Mucosa of stomach (tissue), 1 donor: ENCODE results near the gene RARRES1.

Source experiments
- H3K27me3 ChIP-seq: one replicate; pipeline ENCODE4 v1.7.0; 2013; ENCODE audit warnings: mild to moderate bottlenecking, low read length; ENCODE audit not compliant: control insufficient read depth, insufficient read depth
- H3K36me3 ChIP-seq: one replicate; pipeline ENCODE4 v1.7.0; 2013; ENCODE audit warnings: low read length; ENCODE audit not compliant: control insufficient read depth, insufficient read depth
- H3K4me1 ChIP-seq: one replicate; pipeline ENCODE4 v1.7.0; 2013; ENCODE audit warnings: mild to moderate bottlenecking, low read length; ENCODE audit not compliant: control insufficient read depth, insufficient read depth
- H3K4me3 ChIP-seq: one replicate; pipeline ENCODE4 v1.7.0; 2013; ENCODE audit warnings: low read length
- H3K9ac ChIP-seq: one replicate; pipeline ENCODE4 v1.7.0; 2013; ENCODE audit warnings: mild to moderate bottlenecking, low read length, moderate library complexity
- H3K9me3 ChIP-seq: one replicate; pipeline ENCODE4 v1.7.0; 2013; ENCODE audit warnings: mild to moderate bottlenecking, low read length, moderate library complexity; ENCODE audit not compliant: control insufficient read depth
- donor health status: Pancreatic carcinoma.

Gene RARRES1

GRCh38 chr3:158771577-158771976 is 39.3 kb upstream of the RARRES1 start:
- no peak overlapping the region for H3K4me3 ChIP-seq
- no peaks in the 10 kb centered on the region for H3K36me3 ChIP-seq
- no peaks in the 10 kb centered on the region for H3K27me3 ChIP-seq
- H3K4me1 ChIP-seq = peaks cover 11% of the 10 kb centered on the region
- no peaks in the 10 kb centered on the region for H3K9me3 ChIP-seq
- no peak overlapping the region for H3K9ac ChIP-seq

GRCh38 chr3:158770741-158771350 is 38.6 kb upstream of the RARRES1 start:
- Histone ChIP-seq H3K4me3 (no peak overlapping the region), H3K9ac (no peak overlapping the region), H3K36me3 (no peaks in the 10 kb centered on the region), H3K27me3 (no peaks in the 10 kb centered on the region), H3K4me1 (peaks cover 11% of the 10 kb centered on the region), H3K9me3 (no peaks in the 10 kb centered on the region)

DNA sequence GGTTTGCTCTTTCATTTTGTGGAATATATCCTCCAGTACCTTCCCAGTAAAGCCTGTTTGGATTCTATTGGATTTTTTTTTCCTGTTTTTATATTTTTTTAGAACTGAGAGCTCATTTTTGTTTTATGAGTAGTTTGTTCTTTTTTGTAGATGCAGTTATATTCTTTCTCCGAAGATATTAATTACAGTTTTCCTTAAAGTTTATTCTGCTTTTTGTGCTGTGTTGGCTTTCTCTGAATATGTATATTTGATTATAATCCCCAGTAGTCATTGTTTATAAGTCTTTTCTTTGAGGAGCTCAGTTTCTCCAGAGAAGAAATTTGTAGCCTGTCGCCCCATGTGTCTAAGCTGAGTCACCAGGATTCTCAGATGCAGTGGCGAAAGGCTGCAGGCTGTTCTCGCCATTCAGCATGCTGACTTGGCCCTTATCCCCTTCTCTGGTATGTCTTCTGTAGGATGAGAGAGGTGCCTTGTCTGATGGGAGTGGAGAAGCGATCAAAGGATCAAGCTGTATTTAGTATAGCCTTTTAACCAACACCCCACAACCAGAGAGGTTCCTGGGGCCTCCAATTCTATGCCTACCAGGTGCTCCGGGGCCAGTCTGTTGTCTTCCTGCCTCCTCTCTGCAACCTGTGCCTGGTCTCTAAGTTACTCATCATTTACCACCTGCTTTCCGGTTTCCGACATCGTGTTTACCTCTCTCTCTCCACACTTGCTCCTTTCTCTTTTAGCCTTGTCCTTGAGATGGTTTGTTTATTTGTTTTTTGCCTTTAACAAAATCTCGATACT is 37.9 kb upstream of the RARRES1 start:
- no peaks in the 10 kb centered on the region for H3K9me3 ChIP-seq
- H3K4me1 ChIP-seq = peaks cover 11% of the 10 kb centered on the region
- no peaks in the 10 kb centered on the region for H3K36me3 ChIP-seq
- H3K4me3 ChIP-seq = no peak overlapping the region
- H3K9ac ChIP-seq = no peak overlapping the region
- H3K27me3 ChIP-seq = no peaks in the 10 kb centered on the region

DNA sequence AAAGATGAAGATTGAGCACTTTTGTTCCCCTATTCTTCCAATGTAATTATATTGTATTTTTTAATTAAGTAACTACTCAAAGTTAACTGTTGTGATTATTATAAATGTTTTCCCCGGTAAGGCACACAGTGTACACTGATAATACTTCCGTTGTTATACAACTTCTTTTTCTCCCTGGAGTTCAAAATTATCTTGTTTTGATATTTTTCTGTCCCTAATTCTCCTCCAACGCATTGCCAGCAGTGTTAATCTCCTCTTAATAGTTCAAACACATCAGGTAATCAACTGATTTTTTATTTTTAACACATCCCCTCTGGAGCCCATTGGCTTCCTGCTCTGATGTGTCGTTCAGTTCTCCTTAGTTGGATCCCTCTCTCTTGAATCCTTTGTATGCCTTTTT is 37.3 kb upstream of the RARRES1 start:
- Histone ChIP-seq H3K4me1 (peaks cover 11% of the 10 kb centered on the region), H3K9me3 (no peaks in the 10 kb centered on the region), H3K36me3 (no peaks in the 10 kb centered on the region), H3K27me3 (no peaks in the 10 kb centered on the region), H3K9ac (no peak overlapping the region), H3K4me3 (no peak overlapping the region)

DNA sequence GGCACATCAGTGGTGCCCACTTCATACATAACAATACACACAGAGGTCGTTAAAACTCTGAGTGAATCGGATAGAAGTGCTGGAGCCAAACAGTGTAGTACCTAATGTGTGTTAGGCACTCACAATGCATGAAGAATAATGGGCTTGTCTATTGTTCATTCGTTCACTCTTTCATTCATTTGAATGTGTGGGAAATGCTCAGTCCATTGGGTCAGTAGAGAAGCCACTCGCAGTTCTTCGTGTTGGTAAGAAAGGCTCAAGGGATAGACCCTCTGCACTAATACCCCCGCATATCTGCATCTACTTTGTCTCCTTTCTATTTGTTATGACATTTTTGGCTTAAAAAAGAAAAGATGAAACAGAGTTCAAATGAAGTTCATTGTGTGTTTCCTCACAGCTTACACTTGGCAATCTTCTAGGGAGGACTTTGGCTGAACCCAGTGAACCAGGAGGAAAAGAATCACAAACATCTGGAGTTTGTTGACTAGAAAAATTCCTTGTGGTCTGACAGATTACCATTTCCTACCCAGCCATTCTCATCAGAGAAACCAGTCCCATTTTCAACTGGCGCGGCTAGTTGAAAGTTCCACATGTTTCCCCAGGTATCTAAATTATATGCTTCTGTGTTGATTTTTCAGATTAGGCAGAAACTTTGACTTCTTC is 36.8 kb upstream of the RARRES1 start:
- no peak overlapping the region for H3K4me3 ChIP-seq
- H3K27me3 ChIP-seq = no peaks in the 10 kb centered on the region
- peaks cover 11% of the 10 kb centered on the region for H3K4me1 ChIP-seq
- H3K9me3 ChIP-seq = no peaks in the 10 kb centered on the region
- no peaks in the 10 kb centered on the region for H3K36me3 ChIP-seq
- no peak overlapping the region for H3K9ac ChIP-seq

DNA sequence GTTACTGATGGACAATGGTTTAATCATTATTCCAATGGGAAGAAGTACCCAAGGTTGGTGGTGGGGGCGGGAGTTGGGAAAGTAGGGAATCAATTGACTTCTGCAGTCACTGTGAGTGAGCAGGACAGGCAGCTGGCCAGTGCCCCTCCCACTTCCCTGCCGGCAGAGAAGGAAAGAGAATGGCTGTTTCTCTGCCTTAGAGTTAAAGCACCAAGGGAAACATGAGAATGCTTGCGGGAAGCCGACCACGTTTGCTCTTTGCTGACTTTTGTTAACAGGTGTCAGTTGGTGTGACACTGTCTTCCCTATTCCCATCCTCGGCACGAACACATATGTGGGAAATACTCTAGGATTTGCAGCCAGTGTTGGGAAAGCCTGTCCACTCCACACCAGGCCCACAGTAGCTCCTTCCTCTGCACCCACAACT is 36.1 kb upstream of the RARRES1 start:
- no peak overlapping the region for H3K4me3 ChIP-seq
- H3K36me3 ChIP-seq = no peaks in the 10 kb centered on the region
- no peaks in the 10 kb centered on the region for H3K9me3 ChIP-seq
- H3K9ac ChIP-seq = no peak overlapping the region
- no peaks in the 10 kb centered on the region for H3K27me3 ChIP-seq
- H3K4me1 ChIP-seq = peaks cover 11% of the 10 kb centered on the region

DNA sequence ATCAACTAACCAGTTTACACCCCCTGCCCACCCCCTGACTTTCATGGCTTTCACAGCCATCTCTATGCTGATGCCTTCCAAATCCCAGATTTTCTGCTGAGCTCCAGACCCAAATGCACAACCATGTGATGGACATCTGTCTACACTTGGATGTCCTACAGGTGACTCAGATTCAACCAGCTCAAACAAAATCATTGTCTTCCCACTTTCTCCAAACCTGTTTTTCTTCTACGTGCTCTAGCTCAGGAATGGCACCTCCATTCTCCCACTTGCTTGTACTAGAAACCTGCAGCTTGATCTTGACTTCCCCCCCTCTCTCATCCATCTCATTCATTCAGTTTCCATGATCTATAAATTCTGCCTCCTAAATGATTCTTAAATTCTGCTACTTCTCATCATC is 34.1 kb upstream of the RARRES1 start:
- Histone ChIP-seq H3K36me3 (no peaks in the 10 kb centered on the region), H3K4me3 (no peak overlapping the region), H3K9me3 (no peaks in the 10 kb centered on the region), H3K27me3 (no peaks in the 10 kb centered on the region), H3K9ac (no peak overlapping the region), H3K4me1 (peaks cover 11% of the 10 kb centered on the region)

- Histone ChIP-seq H3K4me3 (no peak overlapping the region), H3K9ac (no peak overlapping the region), H3K4me1 (peaks cover 11% of the 10 kb centered on the region), H3K27me3 (no peaks in the 10 kb centered on the region), H3K36me3 (no peaks in the 10 kb centered on the region), H3K9me3 (no peaks in the 10 kb centered on the region)
These were observed 33.4 kb upstream of the RARRES1 start for GRCh38 chr3:158765518-158766205.

DNA sequence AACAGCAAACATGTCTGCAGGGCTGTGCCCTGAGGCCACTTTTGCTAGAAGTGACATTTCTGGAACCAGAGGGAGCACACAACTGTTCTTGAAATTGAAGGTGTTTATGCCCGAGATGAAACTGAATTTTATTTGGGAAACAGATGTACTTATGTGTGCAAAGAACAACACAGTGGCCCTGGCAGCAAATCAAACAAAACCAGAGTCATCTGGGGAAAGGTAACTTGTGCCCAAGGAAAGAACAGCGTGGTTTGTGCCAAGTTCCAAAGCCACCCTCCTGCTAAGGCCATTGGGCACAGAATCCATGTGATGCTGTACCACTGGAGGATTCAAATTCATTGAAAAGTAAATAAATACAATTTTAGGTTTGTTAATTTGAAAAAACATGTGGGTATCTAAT is 31.2 kb upstream of the RARRES1 start:
- H3K9me3 ChIP-seq = no peaks in the 10 kb centered on the region
- no peaks in the 10 kb centered on the region for H3K27me3 ChIP-seq
- no peak overlapping the region for H3K9ac ChIP-seq
- no peaks in the 10 kb centered on the region for H3K36me3 ChIP-seq
- H3K4me1 ChIP-seq = peaks cover 5% of the 10 kb centered on the region
- H3K4me3 ChIP-seq = no peak overlapping the region

- Histone ChIP-seq H3K27me3 (no peaks in the 10 kb centered on the region), H3K4me3 (no peak overlapping the region), H3K4me1 (no peaks in the 10 kb centered on the region), H3K36me3 (no peaks in the 10 kb centered on the region), H3K9me3 (no peaks in the 10 kb centered on the region), H3K9ac (no peak overlapping the region)
These were observed 30.4 kb upstream of the RARRES1 start for GRCh38 chr3:158762701-158763100.

GRCh38 chr3:158761350-158761749 is 29.1 kb upstream of the RARRES1 start:
- Histone ChIP-seq H3K4me3 (no peak overlapping the region), H3K27me3 (no peaks in the 10 kb centered on the region), H3K9me3 (no peaks in the 10 kb centered on the region), H3K9ac (no peak overlapping the region), H3K36me3 (no peaks in the 10 kb centered on the region), H3K4me1 (no peaks in the 10 kb centered on the region)

DNA sequence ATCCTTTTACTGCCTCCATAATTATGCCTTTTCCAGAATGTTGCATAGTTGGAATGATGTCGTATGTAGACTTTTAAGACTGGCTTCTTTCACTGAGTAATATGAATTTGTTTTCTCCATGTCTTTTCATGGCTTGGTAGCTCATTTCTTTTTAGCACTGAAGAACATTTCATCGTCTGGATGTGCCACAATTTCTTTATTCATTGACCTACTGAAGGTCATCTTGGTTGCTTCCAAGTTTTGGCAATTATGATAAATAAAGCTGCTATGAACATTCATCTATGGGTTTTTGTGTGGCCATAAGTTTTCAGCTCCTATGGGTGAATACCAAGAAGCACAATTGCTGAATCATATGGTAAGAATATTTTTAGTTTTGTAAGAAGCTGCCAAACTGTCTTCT is 23.2 kb upstream of the RARRES1 start:
- H3K4me1 ChIP-seq = no peaks in the 10 kb centered on the region
- H3K9ac ChIP-seq = no peak overlapping the region
- no peaks in the 10 kb centered on the region for H3K27me3 ChIP-seq
- H3K9me3 ChIP-seq = no peaks in the 10 kb centered on the region
- no peak overlapping the region for H3K4me3 ChIP-seq
- no peaks in the 10 kb centered on the region for H3K36me3 ChIP-seq
